Stimulated activated effector memory CD8-positive, alpha-beta T cell treated with anti-CD3 and anti-CD28 coated beads, Interleukin-12 subunit alpha, Interleukin-12 subunit beta, amount 100 ng/mL, for 72 hours (primary cell): ENCODE results near the gene IL9.

ENCODE experiments used
- ATAC-seq: fragments of 150-1000 bp; cut with Tn5 transposase; 2 replicates; pipeline ENCODE4 v1.10.0; 2021
- DNase-seq, 2 donors: peaks; one replicate each; pipeline ENCODE4 v3.0.0; 2021 to 2022; ENCODE audit warnings: low spot score in 2 of 2
- H3K27ac Mint-ChIP-seq: one replicate; pipeline ENCODE4 v1.8.0; 2022; ENCODE audit warnings: mild to moderate bottlenecking, mixed read lengths
- H3K36me3 Mint-ChIP-seq: one replicate; pipeline ENCODE4 v1.8.0; 2022; ENCODE audit warnings: mild to moderate bottlenecking, mixed read lengths
- H3K4me1 Mint-ChIP-seq: one replicate; pipeline ENCODE4 v1.8.0; 2022; ENCODE audit warnings: mixed read lengths
- H3K4me3 Mint-ChIP-seq: one replicate; pipeline ENCODE4 v1.8.0; 2022; ENCODE audit warnings: mild to moderate bottlenecking, mixed read lengths
- H3K9me3 Mint-ChIP-seq: one replicate; pipeline ENCODE4 v1.8.0; 2022; ENCODE audit warnings: mixed read lengths

IL9 gene

DNA sequence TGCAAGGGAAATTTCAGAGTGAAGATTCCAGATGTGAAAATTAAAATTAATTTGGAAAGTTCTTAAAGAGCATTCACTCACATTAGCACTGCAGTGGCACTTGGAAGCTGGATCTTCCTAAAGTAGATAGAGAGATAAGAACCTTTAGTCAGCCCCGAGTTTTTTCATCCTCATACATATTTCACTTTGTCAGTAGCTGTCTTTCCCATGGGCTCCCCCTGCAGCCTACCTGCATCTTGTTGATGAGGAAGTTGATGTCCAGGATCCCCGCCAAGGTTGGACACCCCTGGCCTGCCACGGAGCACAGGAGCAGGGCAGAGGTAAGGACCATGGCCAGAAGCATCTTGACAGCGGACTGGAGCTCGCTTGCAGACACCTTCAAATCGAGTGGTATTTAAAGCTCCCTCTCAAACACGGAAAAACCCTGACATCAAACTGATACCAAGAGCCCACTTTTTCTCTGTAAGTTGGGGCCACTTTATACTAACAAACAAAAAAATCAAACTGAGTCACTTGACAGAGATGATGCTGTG, at the start of gene IL9:
Gene IL9 (minus strand): TSS at position 368 of the 533 bp plus-strand sequence. CDS start 25 bp downstream, at position 343.
- Mint-ChIP-seq H3K4me1 (peaks cover 30% of the 10 kb centered on the region), H3K9me3 (no peaks in the 10 kb centered on the region), H3K36me3 (peaks cover 6% of the 10 kb centered on the region), H3K27ac (no peak within 1 kb of the TSS), H3K4me3 (peak within 1 kb of the TSS; percentile 45)
- DNase-seq: no peak
- peak; percentile 40 for ATAC-seq

DNA sequence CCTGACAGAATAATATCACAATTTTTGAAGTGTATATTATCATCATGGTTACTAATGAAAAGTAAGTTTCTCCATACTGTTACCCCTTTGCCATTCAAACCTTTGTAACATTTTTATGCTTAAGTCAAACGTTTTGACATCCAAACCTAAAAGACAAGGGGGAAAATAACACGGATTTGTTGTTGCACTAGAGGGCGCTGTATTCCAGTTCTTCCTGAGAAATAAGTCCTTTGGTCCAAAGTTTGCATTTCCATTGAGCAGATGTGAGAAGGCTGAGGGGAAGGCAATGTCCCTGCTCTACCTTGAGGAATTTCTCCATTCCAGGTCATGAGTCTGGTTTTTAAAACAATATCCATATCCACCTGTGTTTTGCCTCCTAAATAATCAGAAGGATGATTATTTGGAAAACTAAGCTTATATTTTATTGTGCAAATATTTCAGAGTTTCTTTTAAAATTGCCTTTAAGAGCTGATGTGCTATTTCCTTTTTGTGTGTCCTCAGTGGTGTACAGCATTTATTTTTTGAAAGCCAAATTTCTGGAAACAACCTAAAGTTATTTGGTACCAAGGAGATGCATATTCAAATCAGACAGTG, 49.4 kb upstream of the IL9 start:
- no peak overlapping the region for H3K27ac Mint-ChIP-seq
- H3K36me3 Mint-ChIP-seq: no peaks in the 10 kb centered on the region
- no peaks in the 10 kb centered on the region for H3K9me3 Mint-ChIP-seq
- no peak overlapping the region for H3K4me3 Mint-ChIP-seq
- peak in 1 of 2 donors; percentile 7 for DNase-seq
- ATAC-seq: no peak
- H3K4me1 Mint-ChIP-seq: no peaks in the 10 kb centered on the region

DNA sequence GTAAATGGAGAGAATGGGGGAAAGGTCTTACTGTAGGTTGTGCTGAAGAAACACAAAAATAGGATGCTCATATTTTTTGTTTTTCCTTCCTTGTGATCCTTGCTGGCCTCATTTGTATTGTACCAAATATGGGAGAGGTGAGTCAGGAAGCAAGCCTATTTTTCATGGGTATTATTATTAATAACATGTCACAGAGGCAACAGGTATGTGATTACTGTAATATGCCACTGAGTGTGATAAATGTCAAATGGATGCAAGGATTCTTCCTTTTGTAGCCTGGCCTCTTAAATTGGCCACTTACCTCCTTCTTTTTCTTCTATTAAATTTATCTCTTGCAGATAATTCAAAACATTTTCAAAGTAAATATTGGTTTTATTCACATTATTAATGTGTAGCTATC, 48.9 kb upstream of the IL9 start:
- Mint-ChIP-seq H3K27ac (no peak overlapping the region), H3K4me3 (no peak overlapping the region), H3K36me3 (no peaks in the 10 kb centered on the region), H3K4me1 (no peaks in the 10 kb centered on the region), H3K9me3 (no peaks in the 10 kb centered on the region)
- ATAC-seq: no peak
- no peak for DNase-seq

DNA sequence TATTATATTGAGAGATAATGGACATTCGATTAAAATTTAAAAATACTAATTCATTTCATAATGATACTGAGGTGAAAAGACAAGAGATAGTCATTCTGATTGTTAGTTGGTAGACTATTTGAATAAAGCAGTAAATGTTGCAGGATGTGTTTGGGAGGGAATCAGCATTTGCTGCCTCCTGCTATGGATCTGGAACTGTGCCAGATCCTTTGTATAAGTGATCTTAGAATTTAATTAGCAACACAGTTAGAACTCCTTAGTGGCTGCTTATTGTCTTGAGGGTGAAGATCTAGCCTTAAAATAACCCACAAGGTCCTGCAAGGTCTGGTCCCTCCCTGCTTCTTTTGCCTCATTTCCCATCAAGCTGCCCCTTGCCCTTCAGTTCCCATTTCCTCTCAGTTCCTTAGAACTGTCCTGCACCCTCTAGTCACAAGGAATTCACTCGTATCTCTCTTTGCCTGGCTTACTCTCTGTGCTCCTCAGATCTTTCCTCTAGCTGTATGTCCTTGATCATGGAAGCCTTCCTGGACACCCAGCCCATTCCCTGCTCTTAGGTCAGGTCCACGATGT, 46.6 kb upstream of the IL9 start:
- Mint-ChIP-seq H3K4me3 (no peak overlapping the region), H3K9me3 (no peaks in the 10 kb centered on the region), H3K27ac (no peak overlapping the region), H3K36me3 (no peaks in the 10 kb centered on the region), H3K4me1 (no peaks in the 10 kb centered on the region)
- ATAC-seq (no peak), DNase-seq (no peak)

DNA sequence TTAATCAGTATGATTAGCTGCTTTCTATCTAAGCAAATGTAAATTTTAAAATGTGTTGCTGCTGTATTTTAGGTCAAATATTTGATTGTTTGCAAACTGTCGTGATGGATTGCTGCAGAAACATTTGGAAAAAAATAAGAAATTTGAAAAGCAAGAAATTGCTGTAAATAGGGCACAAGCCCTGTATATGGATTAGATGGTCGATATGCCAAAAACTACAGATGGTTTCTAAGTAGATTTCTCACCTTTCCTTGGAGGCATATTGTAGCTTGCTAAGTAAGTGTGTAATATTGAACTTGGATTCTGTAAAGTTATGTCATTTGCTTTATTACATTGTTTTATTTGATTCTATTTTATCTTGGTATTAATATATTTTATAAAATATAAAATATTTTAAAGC, 46.1 kb upstream of the IL9 start:
- Mint-ChIP-seq H3K27ac (no peak overlapping the region), H3K4me3 (no peak overlapping the region), H3K36me3 (no peaks in the 10 kb centered on the region), H3K4me1 (no peaks in the 10 kb centered on the region), H3K9me3 (no peaks in the 10 kb centered on the region)
- no peak for DNase-seq
- no peak for ATAC-seq

DNA sequence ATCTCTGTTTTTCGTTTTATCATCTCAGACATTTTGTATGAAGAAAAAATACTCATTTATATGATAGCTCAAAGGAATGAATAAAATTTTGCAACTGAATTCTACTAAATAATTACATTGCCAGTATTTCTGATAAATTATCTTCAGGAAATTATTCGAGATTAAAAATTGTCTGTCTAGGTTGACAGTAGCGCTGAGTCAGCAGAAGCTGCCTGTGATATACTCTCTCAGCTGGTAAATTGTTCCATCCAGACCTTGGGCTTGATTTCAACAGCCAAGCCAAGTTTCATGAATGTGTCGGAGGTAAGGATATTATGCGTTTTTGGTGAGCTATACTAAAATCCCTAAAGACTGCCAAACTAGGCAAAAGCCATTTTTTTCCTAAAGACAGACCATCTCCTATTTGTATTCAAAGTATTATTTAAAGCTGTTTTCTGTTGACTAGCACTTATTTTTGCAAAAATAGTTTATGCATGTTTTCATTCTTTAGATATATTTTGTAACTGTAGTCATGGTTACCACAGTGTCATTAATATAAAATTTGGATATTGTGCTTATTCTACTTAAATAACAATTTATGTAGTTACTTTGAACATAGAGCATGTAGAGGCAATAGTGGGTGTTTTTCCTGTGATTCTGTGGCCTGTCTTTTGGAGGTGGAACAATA, 41.7 kb upstream of the IL9 start:
- Mint-ChIP-seq H3K4me3 (no peak overlapping the region), H3K4me1 (no peaks in the 10 kb centered on the region), H3K27ac (no peak overlapping the region), H3K36me3 (no peaks in the 10 kb centered on the region), H3K9me3 (no peaks in the 10 kb centered on the region)
- no peak for ATAC-seq
- DNase-seq: no peak

DNA sequence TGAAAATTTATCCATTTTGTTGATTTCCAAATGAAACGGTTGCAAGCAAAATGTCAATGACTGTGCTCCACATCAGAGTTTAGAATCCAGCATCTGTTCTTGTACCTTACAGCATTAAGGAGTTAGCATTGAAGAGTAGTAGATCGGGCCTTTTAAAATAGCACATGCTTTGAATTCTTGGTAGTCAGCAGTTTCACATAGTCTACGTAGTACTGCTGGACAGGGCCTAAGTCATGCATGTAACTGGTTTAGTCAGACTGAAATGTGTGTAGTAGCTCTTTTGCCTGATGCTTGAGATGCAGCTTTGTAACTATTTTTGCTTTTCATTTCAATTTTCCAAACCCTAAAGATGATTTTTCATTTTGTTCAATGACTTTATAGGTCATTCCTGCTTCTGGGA, 39.3 kb upstream of the IL9 start:
- H3K4me1 Mint-ChIP-seq: no peaks in the 10 kb centered on the region
- no peaks in the 10 kb centered on the region for H3K36me3 Mint-ChIP-seq
- H3K27ac Mint-ChIP-seq: no peak overlapping the region
- H3K4me3 Mint-ChIP-seq: no peak overlapping the region
- ATAC-seq (no peak), DNase-seq (no peak)
- no peaks in the 10 kb centered on the region for H3K9me3 Mint-ChIP-seq

DNA sequence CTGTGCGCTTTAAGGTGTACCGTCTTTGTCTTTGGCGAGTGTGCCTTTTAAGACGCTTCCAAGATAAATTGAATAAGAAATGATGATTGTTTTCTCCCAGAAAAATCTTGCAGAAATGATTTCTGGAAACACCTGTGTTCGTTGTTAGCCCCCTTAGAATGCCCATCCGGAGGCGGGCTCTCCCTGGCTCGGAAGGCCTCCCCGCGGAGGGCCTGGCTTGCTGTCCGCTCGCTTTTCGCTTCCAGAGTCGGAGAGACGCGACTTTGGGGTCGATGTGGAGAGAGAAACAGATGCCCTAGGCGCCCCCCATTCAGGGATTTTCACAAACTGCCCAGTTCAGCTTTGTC, 35.3 kb upstream of the IL9 start:
- Mint-ChIP-seq H3K9me3 (no peaks in the 10 kb centered on the region), H3K27ac (no peak overlapping the region), H3K4me1 (no peaks in the 10 kb centered on the region), H3K4me3 (no peak overlapping the region), H3K36me3 (no peaks in the 10 kb centered on the region)
- ATAC-seq (no peak), DNase-seq (no peak)

DNA sequence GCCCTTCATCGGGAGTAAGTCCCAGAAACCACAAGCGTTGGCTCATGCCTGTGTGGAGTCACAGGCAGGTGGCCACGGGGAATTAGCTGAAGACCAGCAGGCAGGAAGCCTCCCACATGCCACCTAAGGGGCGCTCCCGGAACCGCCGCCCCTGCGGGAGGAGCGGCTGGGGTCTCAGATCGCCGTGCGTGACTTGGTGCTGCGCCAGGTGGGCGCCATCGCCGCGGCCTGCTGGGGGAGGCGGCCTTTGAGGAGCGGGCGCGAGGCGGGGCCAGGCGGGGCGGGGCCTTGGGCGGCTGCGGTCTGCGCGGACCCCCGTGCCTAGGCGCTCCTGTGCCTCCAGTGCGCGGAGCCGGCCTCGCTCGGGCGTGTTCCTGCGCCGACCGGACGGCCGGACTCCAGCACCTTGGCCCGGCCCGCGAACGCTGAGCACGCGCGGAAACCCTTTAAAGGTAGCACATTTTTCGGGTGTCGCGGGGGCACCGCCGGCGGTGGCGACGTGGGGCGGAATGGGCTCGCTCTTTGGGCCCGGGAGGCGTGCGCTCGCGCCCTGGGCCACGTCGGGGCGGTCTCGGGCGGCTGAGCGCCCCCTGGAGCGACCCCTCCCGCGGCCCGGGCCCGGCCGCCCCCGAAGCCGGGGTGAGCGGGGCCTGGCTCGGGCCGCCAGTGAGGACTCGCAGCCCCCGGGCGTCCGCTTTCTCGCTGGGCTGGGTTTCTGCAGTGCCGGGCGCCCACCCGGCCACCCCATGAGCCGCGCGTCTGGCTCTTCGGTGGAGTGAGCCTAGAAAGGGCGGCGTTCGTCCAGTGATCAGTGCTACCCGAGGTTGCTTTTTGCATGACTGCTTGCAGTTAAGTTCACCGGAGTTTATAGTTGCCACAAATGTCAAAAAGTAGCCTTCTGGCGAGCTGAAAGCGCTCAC, 34.6 kb upstream of the IL9 start:
- DNase-seq: no peak
- peak; percentile 13 for ATAC-seq
- Mint-ChIP-seq H3K9me3 (no peaks in the 10 kb centered on the region), H3K36me3 (no peaks in the 10 kb centered on the region), H3K4me3 (peak overlapping the region; percentile 11), H3K4me1 (no peaks in the 10 kb centered on the region), H3K27ac (no peak overlapping the region)

DNA sequence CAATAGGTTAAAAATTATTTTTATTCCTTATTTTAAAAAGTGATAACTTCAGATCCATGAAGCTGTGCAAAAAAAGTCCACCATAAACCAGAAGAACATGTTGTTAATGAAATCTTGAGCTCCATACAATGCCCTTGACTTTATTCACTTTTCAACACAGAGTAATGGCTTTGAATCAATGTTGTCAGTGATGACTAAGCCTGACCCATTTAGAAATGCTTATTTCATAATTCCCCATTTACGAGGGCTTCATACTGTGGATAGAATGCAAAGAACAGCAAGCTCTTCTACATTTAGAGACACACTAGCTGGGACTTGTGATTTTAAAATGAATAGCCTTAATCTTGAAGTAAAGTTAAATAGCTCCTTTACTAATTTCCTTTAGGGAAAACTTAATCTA, 25.7 kb upstream of the IL9 start:
- Mint-ChIP-seq H3K27ac (no peak overlapping the region), H3K36me3 (no peaks in the 10 kb centered on the region), H3K4me3 (no peak overlapping the region), H3K4me1 (peaks cover 14% of the 10 kb centered on the region), H3K9me3 (no peaks in the 10 kb centered on the region)
- DNase-seq: no peak
- ATAC-seq: no peak

DNA sequence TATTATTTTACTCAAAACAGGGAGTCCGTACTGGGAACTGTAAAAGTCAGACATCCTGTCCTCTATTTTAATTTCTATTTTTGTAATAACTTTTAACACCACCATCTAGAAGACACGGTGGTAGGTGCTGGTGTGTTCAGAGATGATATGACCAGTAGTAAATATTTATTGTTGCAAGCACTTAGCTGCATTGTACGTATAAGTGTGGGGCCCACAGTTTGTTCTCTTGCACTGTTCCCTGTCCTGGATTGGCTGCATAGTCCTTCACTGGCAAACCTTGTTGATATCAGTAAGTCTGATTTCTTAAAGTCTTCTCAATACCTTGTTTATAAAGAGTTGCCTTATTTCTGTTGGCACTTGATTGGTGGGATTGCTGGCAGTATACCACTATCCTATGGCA, 24.6 kb upstream of the IL9 start:
- no peak overlapping the region for H3K27ac Mint-ChIP-seq
- H3K9me3 Mint-ChIP-seq: no peaks in the 10 kb centered on the region
- H3K4me1 Mint-ChIP-seq: peaks cover 23% of the 10 kb centered on the region
- H3K36me3 Mint-ChIP-seq: no peaks in the 10 kb centered on the region
- DNase-seq: no peak
- H3K4me3 Mint-ChIP-seq: no peak overlapping the region
- ATAC-seq: no peak

DNA sequence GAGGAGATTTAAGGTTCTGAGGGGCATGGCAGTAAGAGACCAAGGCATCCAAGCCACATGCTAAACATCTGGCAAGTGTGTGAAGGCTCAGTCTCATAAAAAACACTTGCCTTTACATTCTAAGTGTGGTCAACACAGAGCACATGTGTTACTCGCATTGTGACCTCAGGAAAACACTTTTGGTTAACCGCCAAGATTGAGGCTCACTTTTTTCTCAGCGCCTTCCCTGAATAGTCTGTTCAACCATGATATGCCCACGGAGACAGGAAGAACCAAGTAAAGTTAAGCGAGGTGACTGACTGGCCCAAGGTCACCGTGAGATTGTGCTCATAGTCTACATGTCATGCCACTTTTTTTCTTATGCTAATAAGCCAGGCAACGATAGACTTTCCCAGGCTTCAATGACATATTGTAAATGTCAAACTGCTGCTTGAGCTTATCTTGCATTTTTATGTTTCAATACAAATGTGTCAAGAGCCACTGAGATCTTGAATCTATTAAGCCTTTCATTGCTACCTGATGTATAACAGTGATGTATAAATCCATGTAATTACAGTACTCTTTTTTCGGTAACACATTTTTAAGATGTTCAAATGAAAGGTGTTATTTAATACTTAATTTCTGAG, 21.1 kb upstream of the IL9 start:
- DNase-seq: no peak
- peaks cover 37% of the 10 kb centered on the region for H3K4me1 Mint-ChIP-seq
- peak overlapping the region; percentile 7 for H3K27ac Mint-ChIP-seq

DNA sequence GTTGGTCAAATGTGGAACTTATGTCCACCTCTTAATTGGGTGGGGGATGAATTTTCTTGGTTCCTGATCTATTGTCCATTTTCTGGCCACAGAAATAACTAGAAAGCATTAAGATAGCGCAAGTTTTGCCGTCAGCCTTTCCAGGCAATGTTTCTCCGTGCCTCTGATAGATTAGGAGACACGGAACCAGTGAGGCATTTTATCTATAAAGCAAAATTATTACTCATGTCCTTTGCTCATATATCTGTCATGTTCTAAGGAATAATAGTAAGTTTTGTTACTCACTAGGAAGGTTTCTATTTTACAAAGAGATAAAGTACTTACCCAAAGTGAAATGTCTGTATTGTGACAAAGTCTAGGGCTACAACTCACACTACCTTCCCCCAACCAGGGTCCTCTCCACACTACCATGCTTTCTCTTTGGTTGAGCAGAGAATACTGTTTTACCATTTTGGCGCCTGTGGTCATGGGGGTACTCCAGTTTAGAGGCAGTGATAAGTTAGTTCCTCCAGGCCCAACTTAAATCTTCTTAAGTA, 19.9 kb upstream of the IL9 start:
- H3K9me3 Mint-ChIP-seq: no peaks in the 10 kb centered on the region
- DNase-seq (no peak), ATAC-seq (peak; percentile 57)
- no peak overlapping the region for H3K27ac Mint-ChIP-seq
- peak overlapping the region; percentile 12 for H3K4me3 Mint-ChIP-seq
- H3K4me1 Mint-ChIP-seq: peaks cover 37% of the 10 kb centered on the region
- no peaks in the 10 kb centered on the region for H3K36me3 Mint-ChIP-seq

More for the DNA sequence above, 21.1 kb upstream of the IL9 start:
- Mint-ChIP-seq H3K4me3 (no peak overlapping the region), H3K9me3 (no peaks in the 10 kb centered on the region), H3K36me3 (no peaks in the 10 kb centered on the region)
- peak; percentile 62 for ATAC-seq

DNA sequence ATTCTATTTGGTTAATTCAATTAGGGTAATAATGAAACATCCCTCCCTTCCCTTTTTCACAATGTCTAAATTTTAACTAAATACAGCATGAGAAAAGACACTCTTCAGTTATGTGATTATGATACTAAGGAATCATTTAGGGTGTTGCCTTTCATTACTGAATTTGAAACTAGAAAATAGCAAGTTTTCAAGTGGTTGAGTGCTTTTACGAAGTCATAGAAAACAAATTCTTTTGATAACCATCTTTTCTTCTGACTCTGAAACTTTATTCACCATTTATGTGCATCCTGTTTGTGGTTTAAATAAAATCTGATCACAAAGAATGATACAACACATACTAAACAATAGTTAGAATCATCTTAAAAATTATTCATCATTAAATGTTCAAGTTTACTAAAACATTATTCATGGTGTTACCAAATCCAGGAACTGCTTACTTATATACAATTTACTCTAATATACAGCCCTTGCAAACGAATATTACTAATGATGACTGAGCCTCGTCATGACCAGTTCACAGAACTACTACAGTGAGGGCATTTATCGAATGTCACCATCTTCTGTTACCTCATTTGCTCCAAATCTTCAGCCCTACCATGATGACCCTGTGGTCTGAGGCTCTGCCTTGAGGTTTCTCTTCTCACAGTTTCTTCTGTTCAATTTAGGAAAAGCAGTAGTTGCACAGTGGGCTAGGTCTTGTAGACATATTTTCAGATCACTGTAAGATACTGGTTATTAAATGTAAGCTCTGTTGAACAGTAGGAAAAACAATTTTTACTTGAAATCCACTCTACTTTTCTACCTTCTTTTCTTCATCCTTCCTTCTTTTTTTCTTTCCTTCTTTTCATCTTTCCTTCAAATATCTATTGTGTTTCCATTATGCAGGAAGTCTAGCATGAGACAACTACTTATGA, 18.3 kb upstream of the IL9 start:
- no peak overlapping the region for H3K27ac Mint-ChIP-seq
- peaks cover 37% of the 10 kb centered on the region for H3K4me1 Mint-ChIP-seq
- H3K4me3 Mint-ChIP-seq: no peak overlapping the region
- ATAC-seq: peak; percentile 84
- H3K9me3 Mint-ChIP-seq: no peaks in the 10 kb centered on the region
- H3K36me3 Mint-ChIP-seq: no peaks in the 10 kb centered on the region
- DNase-seq: no peak
